NB4 (cell line): ENCODE results near the gene CLIC3.

Source experiments
- DNase-seq: peaks from one replicate; pipeline ENCODE4 v3.0.0; 2010; ENCODE audit warnings: low read depth
- H3K4me3 ChIP-seq: one replicate; pipeline ENCODE4 v1.5.1; 2011; ENCODE audit warnings: mild to moderate bottlenecking, low read depth, low read length, moderate library complexity
- MYC ChIP-seq: IDR thresholded peaks from 2 replicates; pipeline ENCODE4 v1.6.1; 2011; ENCODE audit warnings: low read depth, low read length
- POLR2A ChIP-seq: IDR thresholded peaks from 2 replicates; pipeline ENCODE4 v1.6.1; 2011; ENCODE audit warnings: mild to moderate bottlenecking; ENCODE audit not compliant: insufficient read length; ENCODE audit errors: extremely low read depth
- TF ChIP-seq, protein P1 (sequence below): IDR thresholded peaks from one replicate; pipeline ENCODE4 v1.5.1; 2012; ENCODE audit warnings: low read depth, low read length
- TF ChIP-seq, protein P2 (sequence below): IDR thresholded peaks from 2 replicates; pipeline ENCODE4 v1.6.1; 2011; ENCODE audit warnings: low read depth, low read length

CLIC3 gene

DNA sequence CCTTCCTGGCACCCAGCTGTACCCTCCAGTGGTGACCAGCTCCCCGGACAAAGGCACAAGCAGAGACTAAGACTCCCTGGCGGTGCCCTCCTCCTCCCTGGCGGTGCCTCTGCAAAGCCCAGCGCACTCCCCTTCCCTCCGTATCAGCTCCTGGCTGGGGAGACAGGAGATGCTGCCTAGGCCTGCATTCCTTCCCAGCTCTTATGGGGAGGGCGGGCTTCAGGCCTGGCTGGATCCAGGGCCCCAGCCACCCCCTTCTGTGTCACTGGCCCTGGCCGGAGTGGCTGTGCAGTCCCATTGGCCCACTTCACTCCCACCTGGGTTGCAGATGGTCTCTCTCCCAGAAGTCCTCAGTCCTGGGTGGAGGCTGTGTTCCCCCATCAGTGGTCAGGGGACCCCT, 37.9 kb downstream of the CLIC3 start:
- H3K4me3 ChIP-seq = no peak overlapping the region
- no peak for DNase-seq
- TF ChIP-seq, protein P1, sequence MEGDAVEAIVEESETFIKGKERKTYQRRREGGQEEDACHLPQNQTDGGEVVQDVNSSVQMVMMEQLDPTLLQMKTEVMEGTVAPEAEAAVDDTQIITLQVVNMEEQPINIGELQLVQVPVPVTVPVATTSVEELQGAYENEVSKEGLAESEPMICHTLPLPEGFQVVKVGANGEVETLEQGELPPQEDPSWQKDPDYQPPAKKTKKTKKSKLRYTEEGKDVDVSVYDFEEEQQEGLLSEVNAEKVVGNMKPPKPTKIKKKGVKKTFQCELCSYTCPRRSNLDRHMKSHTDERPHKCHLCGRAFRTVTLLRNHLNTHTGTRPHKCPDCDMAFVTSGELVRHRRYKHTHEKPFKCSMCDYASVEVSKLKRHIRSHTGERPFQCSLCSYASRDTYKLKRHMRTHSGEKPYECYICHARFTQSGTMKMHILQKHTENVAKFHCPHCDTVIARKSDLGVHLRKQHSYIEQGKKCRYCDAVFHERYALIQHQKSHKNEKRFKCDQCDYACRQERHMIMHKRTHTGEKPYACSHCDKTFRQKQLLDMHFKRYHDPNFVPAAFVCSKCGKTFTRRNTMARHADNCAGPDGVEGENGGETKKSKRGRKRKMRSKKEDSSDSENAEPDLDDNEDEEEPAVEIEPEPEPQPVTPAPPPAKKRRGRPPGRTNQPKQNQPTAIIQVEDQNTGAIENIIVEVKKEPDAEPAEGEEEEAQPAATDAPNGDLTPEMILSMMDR = no peak
- TF ChIP-seq MYC = no peak
- no peak for TF ChIP-seq POLR2A

- TF ChIP-seq POLR2A = no peak
- TF ChIP-seq MYC = no peak
- TF ChIP-seq, protein P1 = no peak
- TF ChIP-seq, protein P2, sequence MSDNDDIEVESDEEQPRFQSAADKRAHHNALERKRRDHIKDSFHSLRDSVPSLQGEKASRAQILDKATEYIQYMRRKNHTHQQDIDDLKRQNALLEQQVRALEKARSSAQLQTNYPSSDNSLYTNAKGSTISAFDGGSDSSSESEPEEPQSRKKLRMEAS = no peak
- no peak for DNase-seq
- no peak overlapping the region for H3K4me3 ChIP-seq
Measured at GRCh38 chr9:136957901-136958300, 38.5 kb downstream of the CLIC3 start.

DNA sequence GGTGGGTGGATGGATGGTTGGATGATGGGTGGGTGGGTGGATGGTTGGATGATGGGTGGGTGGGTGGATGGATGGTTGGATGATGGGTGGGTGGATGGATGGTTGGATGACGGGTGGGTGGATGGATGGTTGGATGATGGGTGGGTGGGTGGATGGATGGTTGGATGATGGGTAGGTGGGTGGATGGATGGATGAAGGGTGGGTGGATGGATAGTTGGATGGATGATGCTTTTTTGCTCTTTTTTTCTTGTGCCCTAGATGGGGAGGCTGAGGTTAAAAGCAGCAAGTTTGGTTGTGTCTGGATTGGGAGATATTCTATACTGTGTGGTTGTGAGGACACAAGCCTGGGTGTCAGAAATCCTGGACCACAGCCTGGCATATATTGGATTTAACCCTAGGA, 38.9 kb downstream of the CLIC3 start:
- no peak for DNase-seq
- no peak overlapping the region for H3K4me3 ChIP-seq
- TF ChIP-seq, protein P2 = no peak
- no peak for TF ChIP-seq POLR2A
- no peak for TF ChIP-seq MYC

DNA sequence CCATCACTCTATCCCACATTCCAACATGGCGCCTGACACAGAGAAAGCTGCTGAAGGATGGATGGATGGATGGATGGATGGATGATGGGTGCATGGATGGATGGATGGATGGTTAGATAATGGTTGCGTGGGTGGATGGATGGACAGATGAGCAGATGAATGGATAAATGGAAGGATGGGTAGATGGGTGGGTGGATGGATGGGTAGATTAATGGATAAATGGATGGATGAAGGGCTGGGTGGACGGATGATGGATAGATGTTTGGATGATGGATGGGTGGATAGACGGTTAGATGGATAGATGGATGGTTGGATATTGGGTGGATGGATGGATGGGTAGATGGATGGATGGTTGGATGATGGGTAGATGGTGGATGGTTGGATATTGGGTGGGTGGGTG, 39.8 kb downstream of the CLIC3 start:
- no peak overlapping the region for H3K4me3 ChIP-seq
- DNase-seq = no peak

DNA sequence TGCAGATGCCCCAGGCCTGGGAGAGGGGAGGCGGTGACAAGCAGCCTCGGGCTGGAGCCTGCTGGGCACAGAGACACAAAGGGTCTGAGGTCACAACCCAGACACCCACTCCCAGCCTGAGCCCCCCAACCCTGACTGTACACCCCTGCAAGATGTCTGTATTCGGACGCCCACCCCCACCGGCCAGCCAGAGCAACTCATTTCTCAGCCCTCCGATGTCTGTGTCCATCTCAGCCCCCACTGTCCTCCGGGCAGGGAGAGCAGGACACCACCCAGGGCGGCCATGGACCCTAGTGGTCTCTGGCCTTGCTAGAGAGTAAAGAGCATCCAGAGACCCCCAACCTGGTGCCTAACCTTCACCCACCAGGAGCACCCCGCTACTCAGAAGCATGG, 40.4 kb downstream of the CLIC3 start:
- no peak for TF ChIP-seq POLR2A
- no peak for TF ChIP-seq MYC
- TF ChIP-seq, protein P1 = no peak
- TF ChIP-seq, protein P2 = no peak
- no peak for DNase-seq
- no peak overlapping the region for H3K4me3 ChIP-seq

More for the DNA sequence above, 39.8 kb downstream of the CLIC3 start:
- no peak for TF ChIP-seq MYC
- no peak for TF ChIP-seq POLR2A
- TF ChIP-seq, protein P1 = no peak
- TF ChIP-seq, protein P2 = no peak

- H3K4me3 ChIP-seq = no peak overlapping the region
- no peak for DNase-seq
- TF ChIP-seq MYC = no peak
- TF ChIP-seq, protein P2 = no peak
- TF ChIP-seq POLR2A = no peak
- TF ChIP-seq, protein P1 = no peak
Measured at GRCh38 chr9:136955202-136955942, 41.0 kb downstream of the CLIC3 start.
